Erythroblast (primary cell): ENCODE results near the gene FOLR2.

Experiments used
- DNase-seq, 2 experiments: peaks; one replicate each; lab custom pipeline; 2025; lab: John Stamatoyannopoulos, UW
- GATA1 ChIP-seq: IDR thresholded peaks from 2 replicates; pipeline ENCODE4 v1.6.1; 2011; ENCODE audit warnings: low read depth, mild to moderate bottlenecking, control low read depth, low read length, moderate library complexity
- POLR2A ChIP-seq: IDR thresholded peaks from 2 replicates; pipeline ENCODE4 v1.6.1; 2011; ENCODE audit warnings: mild to moderate bottlenecking, low read length

FOLR2 gene

GRCh38 chr11:72238492-72239312, 22.1 kb downstream of the FOLR2 start:
- no peak for DNase-seq
- no peak for TF ChIP-seq GATA1
- TF ChIP-seq POLR2A: peak; percentile 12

DNA sequence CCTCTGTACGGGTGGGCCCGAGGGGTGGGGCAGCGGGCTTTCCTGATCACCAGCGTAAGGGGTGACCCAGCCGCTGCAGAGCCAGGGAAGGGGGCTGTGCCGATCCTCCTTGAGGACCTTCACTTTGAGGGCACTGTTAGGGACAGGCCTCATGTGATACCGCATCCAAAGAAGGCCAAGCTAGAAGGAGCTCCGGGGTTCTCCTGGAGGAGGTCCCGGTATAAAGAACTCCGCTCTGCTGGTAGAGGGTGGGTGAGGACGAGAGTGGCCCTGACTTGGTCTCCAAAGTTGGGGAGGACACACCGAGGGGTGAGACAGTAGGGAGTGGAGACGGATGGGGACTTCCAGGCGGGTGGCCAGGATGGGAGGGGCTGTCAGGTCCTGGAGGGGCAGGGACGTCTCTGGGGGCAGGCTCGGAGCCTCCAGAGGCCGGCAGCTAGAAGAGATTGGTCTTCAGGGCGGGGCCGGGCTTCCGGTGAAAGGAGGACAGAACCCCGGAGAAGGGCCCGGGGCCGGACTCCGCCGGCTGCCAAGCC, 22.8 kb downstream of the FOLR2 start:
- TF ChIP-seq POLR2A: peak; percentile 33
- TF ChIP-seq GATA1: no peak
- DNase-seq: peak; percentile 55 to 61

- DNase-seq: peak; percentile 70
- TF ChIP-seq POLR2A: no peak
- no peak for TF ChIP-seq GATA1
Measured at GRCh38 chr11:72239849-72240460, 23.4 kb downstream of the FOLR2 start.

- peak; percentile 33 for DNase-seq
- no peak for TF ChIP-seq POLR2A
- no peak for TF ChIP-seq GATA1
Measured at GRCh38 chr11:72240461-72241290, 24.1 kb downstream of the FOLR2 start.

GRCh38 chr11:72241291-72241781, 24.7 kb downstream of the FOLR2 start:
- TF ChIP-seq GATA1: no peak
- TF ChIP-seq POLR2A: no peak

GRCh38 chr11:72242141-72242540, 25.5 kb downstream of the FOLR2 start:
- DNase-seq: no peak
- no peak for TF ChIP-seq POLR2A
- TF ChIP-seq GATA1: no peak

More at GRCh38 chr11:72241291-72241781, 24.7 kb downstream of the FOLR2 start:
- no peak for DNase-seq

DNA sequence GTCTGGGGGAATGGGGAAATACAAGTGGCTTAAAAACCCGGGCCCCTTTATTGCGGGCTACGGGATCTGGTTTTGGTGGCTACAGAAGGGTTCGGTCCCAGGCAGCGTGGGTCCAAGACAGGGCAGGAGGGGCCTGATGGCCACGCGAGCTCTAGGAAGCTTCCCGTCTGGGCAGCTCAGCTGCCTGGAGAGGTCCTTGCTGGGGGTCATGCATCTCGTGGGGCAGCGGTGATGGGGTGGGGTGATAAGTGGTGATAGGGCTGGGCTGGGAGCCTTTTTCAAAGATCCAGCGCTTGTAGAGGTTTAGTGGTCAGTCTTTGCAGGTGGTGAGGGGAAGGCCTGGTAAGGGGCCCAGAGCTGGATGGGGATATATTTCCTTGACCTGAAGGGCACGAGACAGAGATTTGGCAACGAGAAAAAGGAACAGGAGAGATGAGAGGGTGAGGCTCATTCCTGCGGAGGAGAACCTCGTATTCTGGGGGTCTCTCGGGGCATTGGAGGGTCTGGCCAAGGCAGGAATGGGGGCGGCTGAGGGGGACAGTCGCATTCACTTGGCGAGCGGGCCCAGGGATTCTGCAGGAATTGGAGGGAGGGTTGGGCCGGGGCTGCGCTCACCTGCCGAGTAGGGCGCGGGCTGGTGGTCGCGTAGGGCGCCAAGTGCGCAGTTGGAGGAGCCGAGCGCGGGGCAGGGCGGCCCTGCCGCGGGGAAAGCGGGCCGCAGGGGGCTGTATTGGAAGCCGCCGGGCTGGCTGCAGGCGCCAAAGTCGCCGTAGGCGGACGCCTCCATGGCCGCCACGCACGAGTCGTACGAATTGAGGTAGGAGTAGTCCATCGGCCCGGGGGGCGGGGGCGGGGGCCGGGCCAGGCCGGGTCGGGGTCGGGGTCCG, 26.8 kb downstream of the FOLR2 start:
- TF ChIP-seq GATA1 (no peak), POLR2A (no peak)
- DNase-seq: no peak

GRCh38 chr11:72244060-72244360, 27.4 kb downstream of the FOLR2 start, which contains the start of gene PHOX2A:
Gene PHOX2A, minus strand, starts transcription at chr11:72244176. Its CDS starts 172 bp downstream, at chr11:72244004.
- no peak for TF ChIP-seq POLR2A
- no peak for TF ChIP-seq GATA1
- no peak for DNase-seq

DNA sequence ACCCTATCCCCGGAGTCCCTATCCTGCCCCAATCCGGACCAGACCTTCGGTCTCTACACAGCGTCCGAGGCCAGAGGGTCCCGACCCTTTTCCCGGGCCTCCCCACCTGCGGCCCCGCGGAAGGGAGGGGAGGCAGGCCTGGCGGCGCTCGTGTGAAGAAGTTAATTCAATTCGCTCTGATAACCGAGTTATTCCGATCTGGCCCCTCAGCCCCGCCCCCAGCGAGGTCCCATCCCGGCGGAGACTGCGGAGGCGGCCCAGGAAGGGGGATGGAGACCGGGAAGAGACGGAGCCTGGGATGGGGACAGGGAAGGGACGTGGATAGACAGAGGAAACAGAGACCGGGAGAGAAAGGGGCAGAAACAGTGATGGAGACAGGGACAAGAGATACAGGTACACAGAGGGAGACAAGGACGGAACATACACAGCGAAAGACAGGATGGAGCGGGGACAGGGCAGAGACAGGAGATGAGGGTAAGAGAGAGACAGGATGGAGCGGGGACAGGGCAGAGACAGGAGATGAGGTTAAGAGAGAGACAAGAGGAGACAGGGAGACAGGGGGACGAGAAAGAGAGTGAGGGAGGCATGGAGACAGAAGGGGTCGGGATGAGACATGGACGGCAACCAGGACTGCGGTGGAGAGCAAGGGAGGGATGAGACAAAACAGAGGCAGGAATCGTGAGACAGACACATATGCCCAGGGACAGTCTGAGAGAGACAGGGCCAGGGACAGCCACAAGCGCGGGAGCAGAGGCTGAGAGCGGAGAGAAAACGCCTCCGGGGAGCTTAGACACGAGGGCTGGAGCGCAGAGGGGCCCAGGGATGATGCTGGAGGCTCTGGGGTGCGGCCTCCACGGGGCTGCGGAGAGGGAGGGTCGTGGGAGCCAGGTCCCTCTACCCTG, 28.0 kb downstream of the FOLR2 start:
- DNase-seq: no peak
- TF ChIP-seq POLR2A (no peak), GATA1 (no peak)

DNA sequence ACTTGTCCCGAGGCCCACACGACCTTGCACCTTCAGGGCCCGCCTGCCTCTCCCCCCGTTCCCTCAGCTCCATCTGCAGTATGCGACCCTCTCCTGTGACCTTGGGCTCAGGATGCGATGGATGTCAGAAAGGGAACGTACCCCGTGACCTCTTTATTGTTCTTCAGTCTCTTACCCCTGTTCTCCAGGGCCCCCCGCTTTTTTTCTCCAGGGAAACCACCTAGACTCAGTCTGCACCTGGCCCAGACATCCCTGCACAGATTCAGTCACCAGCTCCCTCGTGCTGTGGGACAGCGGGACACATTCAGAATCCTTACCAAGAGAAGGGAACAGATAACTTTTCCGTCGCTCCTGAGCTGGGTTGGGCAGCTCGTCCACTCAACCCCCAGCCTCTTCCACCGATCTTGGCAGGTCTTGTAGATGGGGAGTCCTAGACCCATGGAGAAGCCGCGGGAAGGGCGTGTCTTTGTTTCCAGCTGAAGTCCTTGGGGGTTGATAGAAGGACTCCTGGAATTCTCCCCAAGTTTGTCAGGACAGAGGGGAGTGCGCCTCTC, 28.7 kb downstream of the FOLR2 start:
- TF ChIP-seq GATA1: no peak
- no peak for TF ChIP-seq POLR2A

DNA sequence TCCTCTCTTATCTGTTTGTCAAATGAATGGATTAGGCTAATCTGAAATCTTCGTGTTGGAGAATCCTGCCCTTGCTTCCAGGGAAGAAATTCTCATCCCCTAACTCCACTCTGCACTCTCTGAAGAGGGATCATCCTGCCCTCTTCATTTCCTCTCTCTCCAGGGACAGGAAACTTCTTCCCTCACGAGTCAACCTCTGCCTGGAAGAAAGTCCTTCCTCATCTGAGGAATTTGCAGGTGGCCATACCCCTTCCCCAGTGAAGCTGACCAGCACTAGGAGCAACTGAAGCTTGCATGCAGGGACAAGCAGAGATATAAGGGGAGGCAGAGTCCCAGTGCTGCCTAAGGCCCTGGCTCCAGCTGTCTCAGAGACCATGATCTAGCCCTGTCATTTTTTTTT, 31.0 kb downstream of the FOLR2 start:
- no peak for DNase-seq
- no peak for TF ChIP-seq POLR2A
- no peak for TF ChIP-seq GATA1

More for the DNA sequence above, 28.7 kb downstream of the FOLR2 start:
- DNase-seq: no peak
